Fibroblast of the aortic adventitia (primary cell): ENCODE measurements around the gene INO80E. TPM values are rescaled to one million over a fixed set of nuclear protein-coding genes. Genes with fewer than 3 reads are reported as not detected.
A peak's percentile ranks its signal among the peaks of the same experiment; 100 is the strongest.

Experiments
- DNase-seq: peaks from one replicate; pipeline ENCODE4 v3.0.0-alpha.2; 2010; ENCODE audit warnings: low read depth
- H3K4me3 ChIP-seq: 2 replicates; pipeline ENCODE4 v1.5.1; 2011; ENCODE audit warnings: low read depth, mild to moderate bottlenecking, control low read depth, low read length, moderate library complexity
- total RNA-seq: library from RNA; depleted of rRNA; stranded (reverse); fragments of >200 nt; gene quantifications from 2 replicates; pipeline ENCODE4 v1.2.3, GENCODE V29; 2012; ENCODE audit warnings: low replicate concordance
- TF ChIP-seq, protein P1 (sequence below): IDR thresholded peaks from 2 replicates; pipeline ENCODE4 v1.5.1; 2011; ENCODE audit warnings: mild to moderate bottlenecking, low read length, control low read depth, inconsistent platforms; ENCODE audit not compliant: insufficient read depth

INO80E gene
- total RNA-seq, 1 donor: 36.5 TPM

DNA sequence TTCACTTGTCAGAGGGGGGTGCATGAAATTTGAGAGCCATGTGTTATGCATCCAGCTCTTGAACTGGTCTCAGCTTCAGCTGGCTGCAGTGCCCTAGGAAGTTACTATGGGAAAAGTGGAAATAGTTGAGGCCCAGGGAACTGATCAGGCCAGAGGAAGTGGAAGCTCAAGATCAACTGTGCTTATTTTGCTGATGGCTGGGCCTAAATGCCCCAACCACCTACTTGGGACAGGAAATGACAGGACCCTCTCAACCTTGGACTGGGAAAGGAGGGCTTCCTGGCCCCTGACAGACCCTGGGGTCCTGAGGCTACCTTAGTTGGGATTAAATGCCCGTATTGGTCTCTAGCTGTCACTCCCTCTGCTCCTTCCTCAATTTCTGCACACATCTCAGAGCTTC, 23.5 kb upstream of the INO80E start:
- no peak overlapping the region for H3K4me3 ChIP-seq
- no peak for DNase-seq
- TF ChIP-seq, protein P1, sequence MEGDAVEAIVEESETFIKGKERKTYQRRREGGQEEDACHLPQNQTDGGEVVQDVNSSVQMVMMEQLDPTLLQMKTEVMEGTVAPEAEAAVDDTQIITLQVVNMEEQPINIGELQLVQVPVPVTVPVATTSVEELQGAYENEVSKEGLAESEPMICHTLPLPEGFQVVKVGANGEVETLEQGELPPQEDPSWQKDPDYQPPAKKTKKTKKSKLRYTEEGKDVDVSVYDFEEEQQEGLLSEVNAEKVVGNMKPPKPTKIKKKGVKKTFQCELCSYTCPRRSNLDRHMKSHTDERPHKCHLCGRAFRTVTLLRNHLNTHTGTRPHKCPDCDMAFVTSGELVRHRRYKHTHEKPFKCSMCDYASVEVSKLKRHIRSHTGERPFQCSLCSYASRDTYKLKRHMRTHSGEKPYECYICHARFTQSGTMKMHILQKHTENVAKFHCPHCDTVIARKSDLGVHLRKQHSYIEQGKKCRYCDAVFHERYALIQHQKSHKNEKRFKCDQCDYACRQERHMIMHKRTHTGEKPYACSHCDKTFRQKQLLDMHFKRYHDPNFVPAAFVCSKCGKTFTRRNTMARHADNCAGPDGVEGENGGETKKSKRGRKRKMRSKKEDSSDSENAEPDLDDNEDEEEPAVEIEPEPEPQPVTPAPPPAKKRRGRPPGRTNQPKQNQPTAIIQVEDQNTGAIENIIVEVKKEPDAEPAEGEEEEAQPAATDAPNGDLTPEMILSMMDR: no peak

DNA sequence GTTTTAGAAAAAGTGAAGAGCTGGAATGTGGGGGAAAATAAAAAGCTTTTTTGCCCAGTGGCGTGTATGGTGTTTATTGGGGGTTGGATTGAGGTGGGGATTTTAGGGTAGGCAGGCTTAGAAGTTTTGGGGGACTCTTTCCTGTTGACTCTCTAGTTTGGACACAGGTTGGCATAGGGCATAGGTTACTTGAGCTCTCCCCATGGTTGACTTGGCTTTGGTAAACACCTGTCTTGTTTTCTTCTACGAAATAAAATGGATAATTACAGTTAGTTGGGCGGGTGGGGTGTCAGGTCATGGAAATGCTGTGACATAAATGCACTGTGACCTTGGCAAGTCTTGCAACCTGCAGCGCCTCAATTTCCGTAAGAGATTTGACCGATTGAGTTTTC, 23.1 kb upstream of the INO80E start:
- TF ChIP-seq, protein P1: no peak
- DNase-seq: no peak

DNA sequence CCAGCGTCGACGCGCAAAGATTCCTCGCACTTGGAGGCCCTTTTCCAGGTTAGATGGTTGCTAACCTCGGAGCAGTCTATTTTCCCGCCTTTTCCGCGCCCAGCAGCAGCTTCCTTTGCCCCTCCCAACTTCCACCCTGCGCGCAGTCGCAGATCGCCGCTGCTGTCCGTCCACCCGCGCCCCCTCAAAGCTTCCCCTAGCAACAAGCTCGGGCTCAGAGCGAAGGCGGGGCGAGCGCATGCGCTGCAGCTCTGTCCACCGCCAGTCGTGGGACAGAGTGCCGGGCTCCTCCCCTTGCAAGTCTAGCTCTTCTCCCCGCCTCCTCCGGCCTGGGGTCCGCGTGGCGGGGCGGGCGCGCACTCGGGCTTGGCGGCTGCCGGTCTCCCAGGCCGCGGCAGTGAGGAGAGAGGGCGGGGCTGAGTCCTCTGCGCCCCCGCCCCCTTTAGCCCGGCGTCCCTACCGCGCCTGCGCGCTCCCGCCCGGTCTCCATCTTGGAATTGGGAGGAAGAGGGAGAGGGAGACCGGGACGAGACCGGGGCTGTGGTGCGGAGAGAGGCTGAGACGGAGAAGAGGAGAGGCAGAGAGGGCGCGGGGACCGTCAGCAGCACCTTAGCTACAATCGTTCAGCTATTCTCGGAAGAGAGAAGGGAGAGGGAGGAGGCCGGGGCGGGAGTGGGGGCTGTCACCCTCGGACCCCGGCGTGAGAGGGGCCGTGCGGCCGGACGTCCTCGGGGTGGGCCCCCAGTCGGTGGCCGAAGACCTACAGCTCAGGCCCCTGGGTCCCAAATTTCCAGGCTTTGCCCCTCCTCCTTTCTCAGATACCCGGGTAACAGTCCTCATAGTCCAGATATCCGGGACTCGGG, 22.4 kb upstream of the INO80E start, which contains the start of gene TAOK2:
Gene TAOK2, plus strand, starts transcription at position 485 of the 863 bp plus-strand sequence. CDS start 3,905 bp downstream, outside the sequence.
- TF ChIP-seq, protein P1: no peak
- DNase-seq: peak; percentile 99
- H3K4me3 ChIP-seq: peak within 1 kb of the TSS; percentile 92

More for the DNA sequence above, 23.1 kb upstream of the INO80E start:
- H3K4me3 ChIP-seq: no peak overlapping the region

DNA sequence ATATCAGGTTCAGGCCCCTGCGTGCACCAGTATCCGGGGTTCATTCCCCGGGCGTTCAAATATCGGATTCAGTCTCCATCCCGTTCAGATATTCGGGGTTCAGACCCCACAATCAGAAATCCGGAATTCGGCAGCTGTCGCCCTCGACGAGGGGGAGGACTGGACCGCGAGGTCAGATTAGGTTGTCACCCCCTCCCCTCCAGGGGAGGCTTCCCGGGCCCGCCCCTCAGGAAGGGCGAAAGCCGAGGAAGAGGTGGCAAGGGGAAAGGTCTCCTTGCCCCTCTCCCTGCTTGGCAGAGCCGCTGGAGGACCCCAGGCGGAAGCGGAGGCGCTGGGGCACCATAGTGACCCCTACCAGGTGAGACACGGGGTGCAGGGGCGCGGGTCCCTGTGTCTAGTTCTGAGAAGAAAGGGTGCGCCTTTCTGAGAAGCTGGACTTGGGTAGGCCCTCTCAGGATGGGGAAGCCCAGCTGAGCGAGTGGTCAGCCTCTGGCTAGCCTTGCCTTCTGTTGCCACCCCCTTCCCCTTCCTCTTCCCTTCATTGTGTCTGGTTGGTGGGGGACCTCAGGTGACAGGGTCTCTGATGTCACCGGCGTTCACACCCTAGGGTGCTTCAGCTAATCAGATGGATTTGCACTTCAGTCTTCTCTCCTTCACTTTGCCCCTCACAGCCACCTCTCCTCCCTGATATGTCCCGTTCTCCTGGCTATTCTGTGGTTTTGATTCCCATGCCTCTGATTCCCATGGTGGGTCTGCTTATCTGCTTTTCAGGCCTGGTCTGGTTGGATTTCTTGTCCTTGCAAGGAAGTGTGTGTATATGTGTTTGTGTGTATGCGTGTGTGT, 21.5 kb upstream of the INO80E start:
- peak overlapping the region; percentile 92 for H3K4me3 ChIP-seq
- peak; percentile 16 for DNase-seq
- TF ChIP-seq, protein P1: no peak

DNA sequence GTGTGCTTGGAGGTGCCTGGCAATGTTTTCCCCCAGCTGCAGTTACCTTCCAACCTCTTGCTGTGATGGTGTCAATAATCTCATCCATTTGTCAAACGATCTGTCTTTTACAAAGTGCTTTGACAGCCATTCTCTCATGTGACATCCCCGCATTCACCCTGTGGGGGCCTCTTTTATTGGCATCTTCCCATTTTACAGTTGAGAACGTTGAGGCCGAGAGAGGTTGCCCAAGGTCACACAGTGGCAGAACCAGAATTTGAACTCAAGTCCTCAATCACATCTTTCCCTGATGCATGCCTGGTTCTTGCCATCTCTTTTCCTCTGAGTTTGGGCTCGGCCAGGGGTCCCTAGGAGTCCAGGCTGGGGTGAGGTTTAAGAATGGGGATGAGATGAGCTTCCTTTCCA, 20.9 kb upstream of the INO80E start:
- TF ChIP-seq, protein P1: no peak
- DNase-seq: no peak
- peak overlapping the region; percentile 92 for H3K4me3 ChIP-seq

DNA sequence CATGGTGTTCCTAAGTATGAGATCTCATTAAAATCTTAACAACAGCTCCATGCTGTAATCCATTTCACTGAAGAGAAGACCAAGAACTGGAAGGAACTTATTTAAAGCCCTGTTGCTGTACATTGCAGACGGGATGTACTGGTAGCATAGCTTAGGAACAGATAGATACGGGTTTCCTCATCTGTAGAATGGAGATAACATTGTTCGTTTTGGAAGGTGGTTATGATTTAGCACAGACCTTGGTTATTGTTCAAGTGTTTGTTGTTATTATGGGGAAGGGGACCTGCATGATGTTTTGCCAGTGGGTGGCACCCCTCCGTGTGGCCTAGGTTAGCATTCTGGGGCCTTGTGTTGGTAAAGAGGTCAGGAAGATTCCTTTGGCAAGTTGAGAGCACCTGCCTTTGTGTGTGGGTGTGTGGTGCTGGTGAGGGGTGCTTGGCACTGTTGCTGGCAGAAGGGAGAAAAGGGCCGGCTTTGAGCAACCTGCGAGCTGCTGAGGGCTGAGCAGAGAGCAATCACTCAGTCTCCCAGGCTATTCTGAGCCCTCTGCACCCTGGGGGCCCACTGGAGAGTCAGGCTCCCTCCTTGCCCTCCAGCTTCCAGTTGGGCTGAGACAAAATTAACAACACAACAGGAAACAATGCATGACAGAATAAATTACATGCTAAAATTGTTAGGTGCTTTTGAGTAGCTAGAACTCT, 20.1 kb upstream of the INO80E start:
- peak overlapping the region; percentile 92 for H3K4me3 ChIP-seq
- TF ChIP-seq, protein P1: no peak
- DNase-seq: peak; percentile 23
